ENCODE measurements around the gene FGFBP2.

Gene FGFBP2

DNA sequence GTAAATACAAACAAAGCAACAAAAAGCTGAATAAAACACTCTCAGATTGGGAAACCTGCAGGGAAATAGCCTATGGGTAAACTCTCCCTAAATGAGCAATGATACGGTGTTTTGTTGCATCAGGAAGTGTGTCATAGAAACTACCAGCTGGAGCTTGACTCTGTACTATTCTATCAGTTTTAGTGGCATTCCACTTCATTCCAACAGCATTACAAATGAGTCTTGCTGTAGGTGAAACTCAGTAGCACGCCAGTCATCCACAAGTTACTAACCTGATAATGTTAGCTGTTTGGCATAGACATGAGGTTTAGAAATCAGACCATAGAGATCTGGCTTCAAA lies 49.4 kb downstream of the FGFBP2 start:
- DNase-seq: peak in 1 of 3 donors; percentile 12
- H3K27me3 ChIP-seq (replicated peaks in 2 of 5; ENCODE audit: control insufficient read depth in 4 of 5, insufficient read depth in 5 of 5, low read length in 4 of 5): no peaks in the 10 kb centered on the region
- WGBS (ENCODE audit: insufficient coverage): 71% methylated on average over 2 of the region's 2 CpGs
- POLR2A ChIA-PET: no interaction called here
- no peaks in the 10 kb centered on the region for H3K4me1 ChIP-seq (ENCODE audit: control extremely low read depth in 1 of 4, control insufficient read depth in 4 of 4, insufficient read depth in 4 of 4, low read length in 3 of 4)
- H3K9me3 ChIP-seq (ENCODE audit: control extremely low read depth in 1 of 5, control insufficient read depth in 4 of 5, insufficient read depth in 2 of 5, low read depth in 1 of 5, low read length in 4 of 5): peaks cover 0 to 4% (median 1%) of the 10 kb centered on the region in 5 experiments
- CTCF ChIA-PET: interaction anchor here (1.1 to 1.8 kb wide), 3 partner anchors 15 to 42 kb away, joined by 3 to 7 read pairs (median 3); no protein-coding TSS in a partner anchor
- no peak overlapping the region for H3K27ac ChIP-seq (ENCODE audit: insufficient read depth in 1 of 2, low read depth in 1 of 2, low read length in 2 of 2, poor library complexity in 1 of 2, severe bottlenecking in 2 of 2)
- H3K36me3 ChIP-seq (ENCODE audit: control insufficient read depth in 4 of 4, insufficient read depth in 4 of 4, low read length in 3 of 4): no peaks in the 10 kb centered on the region
- no peak overlapping the region for H3K4me3 ChIP-seq (ENCODE audit: control insufficient read depth in 1 of 7, extremely low read depth in 1 of 7, insufficient read depth in 4 of 7, low read depth in 2 of 7, low read length in 6 of 7)

DNA sequence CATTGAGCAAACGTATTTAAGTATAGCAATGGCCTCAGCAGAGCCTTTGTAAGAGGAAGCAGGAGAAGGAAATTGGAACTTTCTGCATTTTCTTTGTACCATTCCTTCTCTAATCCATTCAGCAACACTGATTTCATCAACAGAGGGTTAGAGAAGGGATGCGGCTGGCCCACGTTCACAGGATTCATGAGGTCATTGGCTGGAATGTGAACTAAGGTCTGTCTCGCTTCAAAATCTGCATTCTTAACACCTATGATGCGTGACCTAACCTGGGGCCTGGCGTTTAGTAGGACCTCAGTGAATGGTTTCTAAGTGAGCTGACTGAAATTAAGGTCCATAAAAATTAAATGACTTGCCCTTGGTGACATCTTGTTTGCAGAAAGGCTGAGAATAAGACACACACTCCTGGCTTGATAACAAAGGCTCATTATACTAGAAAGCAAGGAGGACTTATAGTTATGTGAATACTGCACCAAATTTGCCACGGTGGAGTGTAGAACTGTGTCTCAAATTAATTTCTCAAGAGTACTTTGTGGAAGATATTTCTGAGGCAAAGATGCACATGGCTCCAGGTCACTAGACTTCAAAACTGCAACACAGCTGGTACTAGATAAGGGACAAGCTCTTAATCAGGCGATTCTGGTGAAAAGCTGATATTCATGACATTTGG lies 49.9 kb downstream of the FGFBP2 start:
- Histone ChIP-seq H3K4me3 (ENCODE audit: control insufficient read depth in 1 of 7, extremely low read depth in 1 of 7, insufficient read depth in 4 of 7, low read depth in 2 of 7, low read length in 6 of 7) (no peak overlapping the region), H3K36me3 (ENCODE audit: control insufficient read depth in 4 of 4, insufficient read depth in 4 of 4, low read length in 3 of 4) (no peaks in the 10 kb centered on the region), H3K27ac (ENCODE audit: insufficient read depth in 1 of 2, low read depth in 1 of 2, low read length in 2 of 2, poor library complexity in 1 of 2, severe bottlenecking in 2 of 2) (no peak overlapping the region), H3K4me1 (ENCODE audit: control extremely low read depth in 1 of 4, control insufficient read depth in 4 of 4, insufficient read depth in 4 of 4, low read length in 3 of 4) (no peaks in the 10 kb centered on the region), H3K9me3 (ENCODE audit: control extremely low read depth in 1 of 5, control insufficient read depth in 4 of 5, insufficient read depth in 2 of 5, low read depth in 1 of 5, low read length in 4 of 5) (peaks cover 0 to 4% (median 1%) of the 10 kb centered on the region in 5 experiments), H3K27me3 (replicated peaks in 2 of 5; ENCODE audit: control insufficient read depth in 4 of 5, insufficient read depth in 5 of 5, low read length in 4 of 5) (no peaks in the 10 kb centered on the region)
- WGBS (ENCODE audit: insufficient coverage): 89% methylated on average over 5 of the region's 8 CpGs
- CTCF ChIA-PET: interaction anchor here (1.1 to 1.8 kb wide), 3 partner anchors 15 to 43 kb away, joined by 3 to 7 read pairs (median 3); no protein-coding TSS in a partner anchor
- DNase-seq: no peak
- POLR2A ChIA-PET: no interaction called here

- Histone ChIP-seq H3K27ac (ENCODE audit: insufficient read depth in 1 of 2, low read depth in 1 of 2, low read length in 2 of 2, poor library complexity in 1 of 2, severe bottlenecking in 2 of 2) (no peak overlapping the region), H3K36me3 (ENCODE audit: control insufficient read depth in 4 of 4, insufficient read depth in 4 of 4, low read length in 3 of 4) (no peaks in the 10 kb centered on the region), H3K27me3 (replicated peaks in 2 of 5; ENCODE audit: control insufficient read depth in 4 of 5, insufficient read depth in 5 of 5, low read length in 4 of 5) (no peaks in the 10 kb centered on the region), H3K4me3 (ENCODE audit: control insufficient read depth in 1 of 7, extremely low read depth in 1 of 7, insufficient read depth in 4 of 7, low read depth in 2 of 7, low read length in 6 of 7) (no peak overlapping the region), H3K4me1 (ENCODE audit: control extremely low read depth in 1 of 4, control insufficient read depth in 4 of 4, insufficient read depth in 4 of 4, low read length in 3 of 4) (no peaks in the 10 kb centered on the region), H3K9me3 (ENCODE audit: control extremely low read depth in 1 of 5, control insufficient read depth in 4 of 5, insufficient read depth in 2 of 5, low read depth in 1 of 5, low read length in 4 of 5) (peaks cover 0 to 4% (median 1%) of the 10 kb centered on the region in 5 experiments)
- 100% methylated on average over 1 of the region's 7 CpGs for WGBS (ENCODE audit: insufficient coverage)
- ChIA-PET CTCF (interaction anchor here (1.8 kb wide), 1 partner anchor 29 kb away, joined by 7 read pairs; no protein-coding TSS in a partner anchor), POLR2A (no interaction called here)
- DNase-seq: no peak
Measured at GRCh38 chr4:15912236-15912635, 50.7 kb downstream of the FGFBP2 start.
